OCI-LY3 (cell line): ENCODE measurements around the gene CTSL.

ENCODE experiments used
- EZH2phosphoT487 ChIP-seq: fragments of 200-600 bp; shearing (Covaris generic); IDR thresholded peaks from 2 replicates; pipeline ENCODE4 v1.6.1; 2018; ENCODE audit warnings: antibody characterized with exemption, mixed run types, low read depth
- TF ChIP-seq, protein P1 (sequence below): fragments of 200-600, 300-600 bp; sonication (generic); IDR thresholded peaks from 2 replicates; pipeline ENCODE4 v1.5.1; 2014; ENCODE audit warnings: antibody characterized with exemption, low read length, low read depth

DNA sequence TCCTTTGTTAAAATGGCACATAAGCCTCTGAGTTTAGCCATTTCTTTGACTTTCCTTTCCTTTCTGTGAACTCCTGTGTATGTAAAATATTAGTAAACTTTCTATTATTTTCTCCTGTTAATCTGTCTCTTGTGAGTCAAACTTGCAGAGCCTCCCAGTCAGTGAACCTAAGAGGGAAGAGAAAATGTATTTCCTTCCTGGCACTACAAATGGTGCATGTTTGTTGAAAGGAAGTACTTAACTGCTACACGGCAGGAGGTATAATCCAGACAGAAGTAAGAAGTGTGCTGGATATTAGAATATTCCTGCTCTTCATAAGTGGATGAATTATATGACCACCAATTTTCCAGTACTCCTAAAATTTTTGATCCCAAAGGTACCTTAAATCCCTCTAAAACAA lies 23.0 kb downstream of the CTSL start:
- TF ChIP-seq, protein P1, sequence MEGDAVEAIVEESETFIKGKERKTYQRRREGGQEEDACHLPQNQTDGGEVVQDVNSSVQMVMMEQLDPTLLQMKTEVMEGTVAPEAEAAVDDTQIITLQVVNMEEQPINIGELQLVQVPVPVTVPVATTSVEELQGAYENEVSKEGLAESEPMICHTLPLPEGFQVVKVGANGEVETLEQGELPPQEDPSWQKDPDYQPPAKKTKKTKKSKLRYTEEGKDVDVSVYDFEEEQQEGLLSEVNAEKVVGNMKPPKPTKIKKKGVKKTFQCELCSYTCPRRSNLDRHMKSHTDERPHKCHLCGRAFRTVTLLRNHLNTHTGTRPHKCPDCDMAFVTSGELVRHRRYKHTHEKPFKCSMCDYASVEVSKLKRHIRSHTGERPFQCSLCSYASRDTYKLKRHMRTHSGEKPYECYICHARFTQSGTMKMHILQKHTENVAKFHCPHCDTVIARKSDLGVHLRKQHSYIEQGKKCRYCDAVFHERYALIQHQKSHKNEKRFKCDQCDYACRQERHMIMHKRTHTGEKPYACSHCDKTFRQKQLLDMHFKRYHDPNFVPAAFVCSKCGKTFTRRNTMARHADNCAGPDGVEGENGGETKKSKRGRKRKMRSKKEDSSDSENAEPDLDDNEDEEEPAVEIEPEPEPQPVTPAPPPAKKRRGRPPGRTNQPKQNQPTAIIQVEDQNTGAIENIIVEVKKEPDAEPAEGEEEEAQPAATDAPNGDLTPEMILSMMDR: no peak
- TF ChIP-seq EZH2phosphoT487: no peak
